ENCODE measurements around the gene REPS1.
A peak's percentile ranks its signal among the peaks of the same experiment; 100 is the strongest.

Gene REPS1

GRCh38 chr6:138925806-138926205 is 62.2 kb downstream of the REPS1 start:
- no peak for DNase-seq

DNA sequence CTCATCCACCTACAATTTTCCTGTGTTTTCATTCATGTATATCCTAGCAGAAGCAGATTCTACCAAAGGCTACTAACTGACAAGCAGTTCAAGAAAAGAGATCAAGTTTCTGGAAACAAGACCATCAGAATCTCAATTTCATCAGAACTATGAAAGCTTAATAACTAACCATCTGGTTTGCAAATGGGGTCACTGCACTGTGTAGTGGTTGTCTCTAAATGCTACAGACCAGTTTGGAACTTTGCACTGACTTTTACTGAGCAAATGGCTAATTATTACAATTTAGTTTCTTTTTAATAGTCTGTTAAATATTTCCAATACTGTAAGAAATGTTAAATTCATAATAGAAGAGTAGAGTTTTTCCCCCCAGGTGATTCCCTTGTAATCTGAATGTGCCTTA is 64.5 kb downstream of the REPS1 start:
- DNase-seq, result no peak

DNA sequence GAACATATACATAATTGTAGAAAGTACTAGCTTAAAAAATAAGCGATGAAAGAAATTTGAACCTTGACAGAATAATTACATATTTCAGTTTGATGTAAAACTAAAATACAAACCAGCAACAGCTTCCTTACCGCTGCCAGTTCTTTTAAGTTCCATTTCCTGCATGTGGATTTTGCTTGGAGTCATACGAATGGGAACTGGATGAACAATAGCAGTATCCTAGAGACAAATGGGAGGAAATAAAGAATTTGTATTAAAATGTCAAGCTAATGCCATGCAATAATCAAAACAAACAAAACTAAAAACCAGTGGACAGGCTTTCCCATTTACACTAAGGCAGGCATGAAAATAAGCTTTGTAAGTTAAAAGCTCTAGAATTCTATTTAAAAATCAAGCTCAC is 67.1 kb downstream of the REPS1 start:
- DNase-seq, result no peak

- no peak for DNase-seq
These were observed 73.4 kb downstream of the REPS1 start for GRCh38 chr6:138914701-138915100.

DNA sequence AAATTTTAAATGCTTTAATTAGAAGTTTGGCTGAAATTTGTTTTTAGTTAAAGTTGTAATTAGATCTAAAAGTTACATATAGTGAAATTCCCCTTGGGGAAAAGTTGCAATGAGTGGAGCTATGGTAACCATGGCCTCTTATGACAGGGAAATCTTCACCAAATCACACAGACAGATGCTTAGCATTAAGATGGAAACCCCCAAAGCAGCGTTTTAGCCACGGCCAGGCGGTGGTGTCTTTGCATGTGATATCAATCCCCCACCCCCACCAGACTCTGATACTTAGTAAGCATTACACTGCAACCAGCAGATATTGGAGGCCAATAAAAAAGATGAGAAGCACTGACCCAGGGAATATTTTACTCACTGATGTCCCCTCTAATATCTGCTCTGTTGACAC is 75.7 kb downstream of the REPS1 start:
- DNase-seq, result no peak

- no peak for DNase-seq
These were observed 78.1 kb downstream of the REPS1 start for GRCh38 chr6:138909975-138910374.

- peak in 1 of 4 experiments; percentile 3 for DNase-seq
These were observed 78.5 kb downstream of the REPS1 start for GRCh38 chr6:138909511-138909910.

DNA sequence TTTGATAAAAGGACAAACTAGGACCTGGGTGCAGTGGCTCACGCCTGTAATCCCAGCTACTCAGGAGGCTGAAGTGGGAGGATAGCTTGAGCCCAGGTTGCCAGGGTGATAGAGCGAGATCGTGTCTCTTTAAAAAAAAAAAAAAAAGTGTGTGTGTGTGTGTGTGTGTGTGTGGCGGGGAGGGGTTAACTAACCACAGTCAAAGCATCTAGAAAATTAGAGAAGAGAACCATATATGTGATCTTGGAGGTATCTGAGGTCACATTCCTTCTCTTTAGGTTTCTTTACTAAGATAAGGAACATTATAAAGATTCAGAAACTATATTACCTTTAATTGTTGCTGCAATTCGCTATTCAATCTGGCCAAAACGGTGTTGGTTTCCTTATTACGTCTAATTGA is 80.9 kb downstream of the REPS1 start:
- no peak for DNase-seq

GRCh38 chr6:138897031-138897430 is 91.0 kb downstream of the REPS1 start:
- no peak for DNase-seq

DNA sequence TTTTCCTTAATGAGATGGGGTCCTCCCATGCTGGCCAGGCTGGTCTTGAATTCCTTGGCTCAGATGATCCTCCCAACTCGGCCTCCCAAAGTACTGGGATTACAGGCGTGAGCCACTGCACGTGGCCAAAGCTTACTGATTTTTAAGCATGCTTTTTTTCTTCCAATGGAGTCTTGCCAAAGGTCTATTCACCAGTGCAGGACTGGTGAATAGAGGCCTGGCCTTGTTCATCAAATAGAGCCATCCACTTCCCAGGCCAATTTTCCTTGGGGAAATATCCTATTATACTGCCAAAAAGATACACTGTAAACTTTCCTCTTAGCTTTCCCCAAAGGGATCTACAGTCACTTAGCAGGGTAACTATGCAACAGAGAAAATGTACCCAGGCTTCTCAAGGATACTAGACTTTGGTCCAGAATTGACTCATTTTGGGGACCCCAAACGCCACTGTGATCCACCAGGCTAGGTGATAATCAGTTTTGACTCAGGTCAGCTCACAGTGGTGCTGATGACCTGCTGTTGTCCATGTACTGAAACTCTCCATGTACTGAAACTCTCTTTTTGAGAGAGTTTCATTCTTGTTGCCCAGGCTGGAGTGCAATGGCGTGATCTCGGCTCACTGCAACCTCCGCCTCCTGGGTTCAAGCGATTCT is 91.8 kb downstream of the REPS1 start:
- no peak for DNase-seq

GRCh38 chr6:138891255-138891986 is 96.6 kb downstream of the REPS1 start:
- DNase-seq, result no peak

DNA sequence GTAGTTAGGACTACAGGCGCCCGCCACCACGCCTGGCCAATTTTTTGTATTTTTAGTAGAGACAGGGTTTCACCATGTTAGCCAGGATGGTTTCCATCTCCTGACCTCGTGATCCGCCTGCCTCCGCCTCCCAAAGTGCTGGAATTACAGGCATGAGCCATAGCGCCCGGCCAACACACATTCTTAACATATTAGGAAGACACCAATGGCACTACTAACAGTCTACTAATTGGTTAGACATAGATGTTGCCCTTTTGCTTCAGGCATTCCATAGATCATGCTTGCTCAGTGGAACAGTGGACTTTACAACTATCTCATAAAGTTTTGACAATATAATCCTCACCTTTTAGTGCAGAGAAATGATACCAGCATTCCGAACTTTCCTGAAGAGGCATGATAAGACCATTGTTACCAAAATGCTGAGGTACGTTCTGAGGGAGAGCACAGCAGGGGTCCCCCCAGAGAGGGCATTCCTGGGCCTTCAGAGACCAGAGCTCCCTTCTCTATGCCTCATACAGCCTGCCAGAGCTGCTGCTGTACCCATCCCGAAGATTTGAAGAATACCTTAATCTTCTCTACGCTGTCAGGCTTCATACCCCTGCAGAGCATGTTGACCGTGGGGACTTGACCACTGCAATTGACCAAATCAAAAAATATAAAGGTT is 102.8 kb downstream of the REPS1 start:
- DNase-seq, result no peak

GRCh38 chr6:138882369-138883017 is 105.6 kb downstream of the REPS1 start:
- DNase-seq, result no peak

DNA sequence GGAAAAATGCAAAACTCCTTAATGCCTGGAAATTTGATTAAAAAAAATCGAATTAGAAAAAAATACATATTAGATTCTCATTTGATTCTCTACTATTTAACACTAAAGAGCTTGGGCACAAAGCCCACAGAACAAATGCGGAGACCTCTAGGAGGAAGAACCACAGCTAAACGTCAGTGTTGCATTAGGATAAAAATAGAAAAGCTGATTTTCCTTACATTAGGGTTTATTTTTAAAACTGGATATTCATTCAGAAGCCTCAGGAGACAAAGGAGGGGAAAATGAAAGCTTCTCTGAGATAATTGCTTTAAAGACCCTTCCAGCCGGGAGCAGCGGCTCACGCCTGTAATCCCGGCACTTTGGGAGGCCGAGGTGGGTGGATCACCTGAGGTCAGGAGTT is 114.9 kb downstream of the REPS1 start:
- DNase-seq, result no peak

GRCh38 chr6:138869398-138869797 is 118.7 kb downstream of the REPS1 start:
- no peak for DNase-seq

GRCh38 chr6:138868181-138868580 is 119.9 kb downstream of the REPS1 start:
- DNase-seq, result no peak

- DNase-seq, result no peak
These were observed 122.5 kb downstream of the REPS1 start for GRCh38 chr6:138865480-138866109.

- DNase-seq, result no peak
These were observed 123.6 kb downstream of the REPS1 start for GRCh38 chr6:138864343-138864890.

DNA sequence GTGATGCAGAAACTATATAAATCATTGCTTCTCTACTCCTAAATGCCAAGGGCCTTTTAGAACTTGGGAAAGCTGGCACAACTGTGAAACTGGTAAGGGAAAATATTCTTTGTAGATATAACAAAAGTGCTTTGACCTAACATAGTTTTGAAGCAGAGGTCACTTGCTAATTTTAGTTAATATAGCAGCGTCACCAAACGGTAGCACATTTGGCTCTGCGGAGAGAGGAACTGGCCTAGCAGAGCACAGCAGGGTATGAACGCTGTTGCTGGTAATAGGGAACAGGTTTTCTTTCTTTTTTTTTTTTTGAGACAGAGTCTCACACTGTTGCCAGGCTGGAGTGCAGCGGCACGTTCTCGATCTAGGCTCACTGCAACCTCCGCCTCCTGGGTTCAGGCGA is 124.7 kb downstream of the REPS1 start:
- DNase-seq, result peak in 3 of 4 experiments; percentile 4 to 24 (median 23)

- DNase-seq, result no peak
These were observed 125.6 kb downstream of the REPS1 start for GRCh38 chr6:138862456-138862855.

DNA sequence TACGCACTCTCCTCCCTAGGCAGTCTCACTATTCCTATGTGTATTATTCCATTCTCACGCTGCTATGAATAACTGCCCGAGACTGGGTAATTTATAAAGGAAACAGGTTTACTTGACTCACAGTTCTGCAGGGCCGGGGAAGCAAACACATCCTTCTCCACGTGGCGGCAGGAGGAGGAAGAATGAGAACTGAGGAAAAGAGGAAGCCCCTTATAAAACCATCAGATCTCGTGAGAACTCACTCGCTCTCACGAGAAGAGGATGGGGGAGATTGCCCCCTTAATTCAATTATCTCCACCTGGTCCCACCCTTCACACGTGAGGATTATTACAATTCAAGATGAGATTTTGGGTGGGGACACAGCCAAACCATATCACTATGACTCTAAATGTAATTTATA is 130.3 kb downstream of the REPS1 start:
- DNase-seq, result peak in 3 of 4 experiments; percentile 6 to 51 (median 43)

DNA sequence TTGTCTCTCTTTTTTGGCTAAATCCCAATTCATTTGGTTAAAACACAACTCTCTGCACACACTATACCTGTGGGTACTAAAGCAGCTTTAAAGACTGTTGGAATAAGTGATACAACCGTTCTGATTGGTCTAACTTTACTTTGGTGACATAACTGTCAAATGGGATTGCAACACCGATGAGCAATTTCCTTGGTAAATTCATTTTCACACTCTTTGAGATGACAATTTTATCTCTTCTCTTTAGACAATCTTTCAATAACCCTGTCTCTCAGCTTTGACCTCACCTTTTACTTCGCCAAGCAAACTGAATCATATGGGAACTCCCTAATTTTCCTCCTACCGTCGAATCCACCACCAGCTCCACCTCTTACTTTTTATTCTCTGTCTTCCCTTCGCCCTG is 131.4 kb downstream of the REPS1 start:
- peak in 3 of 4 experiments; percentile 5 to 40 (median 16) for DNase-seq

Data from suppressor macrophage (primary cell).